Measurements from ENCODE around the gene MDFI.

DNA sequence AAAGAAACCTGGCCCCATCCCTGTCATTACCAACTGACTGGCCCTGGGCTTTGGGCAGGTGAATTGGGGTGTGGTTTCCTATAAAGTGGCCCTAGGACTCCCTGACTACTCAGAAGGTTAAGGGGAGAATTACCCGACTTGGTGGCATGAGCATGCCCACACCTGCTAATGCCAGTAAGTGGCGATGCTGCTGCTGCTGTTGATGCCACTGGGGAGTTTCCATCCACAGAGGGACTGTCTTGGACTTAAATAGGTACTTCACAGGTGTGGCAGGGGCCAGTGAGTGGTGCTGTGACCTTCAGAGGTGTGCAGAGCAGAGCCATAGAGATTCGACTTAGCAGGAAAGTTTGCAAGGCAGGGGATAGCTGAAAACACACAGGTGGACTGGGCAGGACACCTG is 32.6 kb upstream of the MDFI start:
- TF ChIP-seq, protein P1, sequence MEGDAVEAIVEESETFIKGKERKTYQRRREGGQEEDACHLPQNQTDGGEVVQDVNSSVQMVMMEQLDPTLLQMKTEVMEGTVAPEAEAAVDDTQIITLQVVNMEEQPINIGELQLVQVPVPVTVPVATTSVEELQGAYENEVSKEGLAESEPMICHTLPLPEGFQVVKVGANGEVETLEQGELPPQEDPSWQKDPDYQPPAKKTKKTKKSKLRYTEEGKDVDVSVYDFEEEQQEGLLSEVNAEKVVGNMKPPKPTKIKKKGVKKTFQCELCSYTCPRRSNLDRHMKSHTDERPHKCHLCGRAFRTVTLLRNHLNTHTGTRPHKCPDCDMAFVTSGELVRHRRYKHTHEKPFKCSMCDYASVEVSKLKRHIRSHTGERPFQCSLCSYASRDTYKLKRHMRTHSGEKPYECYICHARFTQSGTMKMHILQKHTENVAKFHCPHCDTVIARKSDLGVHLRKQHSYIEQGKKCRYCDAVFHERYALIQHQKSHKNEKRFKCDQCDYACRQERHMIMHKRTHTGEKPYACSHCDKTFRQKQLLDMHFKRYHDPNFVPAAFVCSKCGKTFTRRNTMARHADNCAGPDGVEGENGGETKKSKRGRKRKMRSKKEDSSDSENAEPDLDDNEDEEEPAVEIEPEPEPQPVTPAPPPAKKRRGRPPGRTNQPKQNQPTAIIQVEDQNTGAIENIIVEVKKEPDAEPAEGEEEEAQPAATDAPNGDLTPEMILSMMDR (IDR thresholded peaks at IDR 0.05; ENCODE audit: poor library complexity, severe bottlenecking): no peak
- TF ChIP-seq, protein P2, sequence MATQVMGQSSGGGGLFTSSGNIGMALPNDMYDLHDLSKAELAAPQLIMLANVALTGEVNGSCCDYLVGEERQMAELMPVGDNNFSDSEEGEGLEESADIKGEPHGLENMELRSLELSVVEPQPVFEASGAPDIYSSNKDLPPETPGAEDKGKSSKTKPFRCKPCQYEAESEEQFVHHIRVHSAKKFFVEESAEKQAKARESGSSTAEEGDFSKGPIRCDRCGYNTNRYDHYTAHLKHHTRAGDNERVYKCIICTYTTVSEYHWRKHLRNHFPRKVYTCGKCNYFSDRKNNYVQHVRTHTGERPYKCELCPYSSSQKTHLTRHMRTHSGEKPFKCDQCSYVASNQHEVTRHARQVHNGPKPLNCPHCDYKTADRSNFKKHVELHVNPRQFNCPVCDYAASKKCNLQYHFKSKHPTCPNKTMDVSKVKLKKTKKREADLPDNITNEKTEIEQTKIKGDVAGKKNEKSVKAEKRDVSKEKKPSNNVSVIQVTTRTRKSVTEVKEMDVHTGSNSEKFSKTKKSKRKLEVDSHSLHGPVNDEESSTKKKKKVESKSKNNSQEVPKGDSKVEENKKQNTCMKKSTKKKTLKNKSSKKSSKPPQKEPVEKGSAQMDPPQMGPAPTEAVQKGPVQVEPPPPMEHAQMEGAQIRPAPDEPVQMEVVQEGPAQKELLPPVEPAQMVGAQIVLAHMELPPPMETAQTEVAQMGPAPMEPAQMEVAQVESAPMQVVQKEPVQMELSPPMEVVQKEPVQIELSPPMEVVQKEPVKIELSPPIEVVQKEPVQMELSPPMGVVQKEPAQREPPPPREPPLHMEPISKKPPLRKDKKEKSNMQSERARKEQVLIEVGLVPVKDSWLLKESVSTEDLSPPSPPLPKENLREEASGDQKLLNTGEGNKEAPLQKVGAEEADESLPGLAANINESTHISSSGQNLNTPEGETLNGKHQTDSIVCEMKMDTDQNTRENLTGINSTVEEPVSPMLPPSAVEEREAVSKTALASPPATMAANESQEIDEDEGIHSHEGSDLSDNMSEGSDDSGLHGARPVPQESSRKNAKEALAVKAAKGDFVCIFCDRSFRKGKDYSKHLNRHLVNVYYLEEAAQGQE (IDR thresholded peaks at IDR 0.05; ENCODE audit: borderline replicate concordance): no peak
- TF ChIP-seq EP300 (conservative IDR thresholded peaks at IDR 0.05; ENCODE audit: poor library complexity, severe bottlenecking): no peak
- no peak for TF ChIP-seq EZH2 (IDR thresholded peaks at IDR 0.05; ENCODE audit: borderline replicate concordance, insufficient read depth, low read length, poor library complexity, severe bottlenecking)
- no peak for TF ChIP-seq RAD21 (conservative IDR thresholded peaks at IDR 0.05)
- no peak for TF ChIP-seq POLR2AphosphoS5 (IDR thresholded peaks at IDR 0.05)
- no peak for TF ChIP-seq SMC3 (conservative IDR thresholded peaks at IDR 0.05; ENCODE audit: poor library complexity)
- TF ChIP-seq MXI1 (conservative IDR thresholded peaks at IDR 0.05; ENCODE audit: poor library complexity, severe bottlenecking): no peak
- no peak for TF ChIP-seq TAF1 (IDR thresholded peaks at IDR 0.05; ENCODE audit: low read depth)

Data from neural cell (in vitro differentiated cells).